Kidney (tissue), 14 donors: Measurements from ENCODE around the gene HOXB6. TPM values are rescaled to one million over a fixed set of nuclear protein-coding genes. Genes with fewer than 3 reads are reported as not detected.

Source experiments
- DNase-seq, 5 donors: peaks; one replicate each; pipeline ENCODE4 v3.0.0-alpha.2; 2013 to 2020
- FAIRE-seq: peaks from 2 replicates; lab custom pipeline; 2012; peaks lifted over from hg19 to GRCh38; lab: Jason Lieb, UNC
- H3K27ac ChIP-seq, 2 donors: one replicate each; pipeline ENCODE4 v1.7.0; 2013; ENCODE audit warnings: low read depth in 2 of 2, low read length in 2 of 2, inconsistent platforms in 1 of 2
- H3K27me3 ChIP-seq: one replicate; pipeline ENCODE4 v1.7.1; 2013; ENCODE audit warnings: low read length, inconsistent platforms; ENCODE audit not compliant: control insufficient read depth, insufficient read depth
- H3K36me3 ChIP-seq, 3 donors: one replicate each; pipeline versions ENCODE4 v1.7.0 to v1.7.1; 2013; ENCODE audit warnings: low read length in 3 of 3, control low read depth in 1 of 3, inconsistent platforms in 1 of 3; ENCODE audit not compliant: insufficient read depth in 3 of 3, control insufficient read depth in 2 of 3
- H3K4me1 ChIP-seq, 3 donors: one replicate each; pipeline versions ENCODE4 v1.7.0 to v1.7.1; 2013; ENCODE audit warnings: low read length in 3 of 3, inconsistent platforms in 1 of 3, low read depth in 1 of 3; ENCODE audit not compliant: control insufficient read depth in 2 of 3, insufficient read depth in 2 of 3
- H3K4me3 ChIP-seq, 3 donors: one replicate each; pipeline versions ENCODE4 v1.7.0 to v1.8.1; 2013; ENCODE audit warnings: low read length in 3 of 3, control low read depth in 1 of 3, inconsistent platforms in 1 of 3
- H3K9ac ChIP-seq, 3 donors: one replicate each; pipeline versions ENCODE4 v1.7.0 to v1.7.1; 2013; ENCODE audit warnings: low read length in 3 of 3, control low read depth in 1 of 3, inconsistent platforms in 1 of 3
- H3K9me3 ChIP-seq, 3 donors: one replicate each; pipeline versions ENCODE4 v1.7.0 to v1.7.1; 2013; ENCODE audit warnings: low read length in 3 of 3, control low read depth in 1 of 3, inconsistent platforms in 1 of 3; ENCODE audit not compliant: control insufficient read depth in 2 of 3, insufficient read depth in 1 of 3
- CTCF ChIP-seq: IDR thresholded peaks from 3 replicates; pipeline ENCODE4 v1.5.1; 2012; ENCODE audit warnings: mild to moderate bottlenecking, moderate library complexity, borderline replicate concordance; ENCODE audit not compliant: insufficient read depth; ENCODE audit errors: extremely low read depth
- intact Hi-C: fragments of 100-400 bp; cut with DNase I; formaldehyde crosslinking; loops from one replicate; pipeline ENCODE4 v1.11.1; 2022
- polyA plus RNA-seq: library from polyadenylated mRNA; stranded (reverse); fragments of 350-450 nt; fragmentation: Illumina TruSeq; extraction: RNeasy Lipid Tissue Mini Kit (QIAGEN cat#74804); gene quantifications from one replicate; pipeline ENCODE4 v1.2.3, GENCODE V29; 2014; ENCODE audit warnings: low read depth, low replicate concordance; ENCODE audit not compliant: insufficient read depth
- total RNA-seq: library from RNA; stranded (reverse); fragmentation: NEBNext Ultra II Directional; extraction: Animal tissue kit (Norgen Biotek cat#: 25700); gene quantifications from one replicate; pipeline ENCODE4 v1.2.1, GENCODE V29; 2021
- donor health status: control.
- donor health status: control.
- donor health status: control.
- donor health status: control.
- donor health status: control.
- donor health status: DM: yes; HTN: yes; CAD: no.
- donor health status: Normal renal cell carcinoma (clear cell type).

The HOXB6 gene
- total and polyA plus RNA-seq, 2 donors from 2014 or later, result 44.0 to 90.2 TPM

- TF ChIP-seq CTCF, result no peak
- DNase-seq (no peak), FAIRE-seq (no peak)
- H3K9me3 ChIP-seq, result no peaks in the 10 kb centered on the region
- no peaks in the 10 kb centered on the region for H3K36me3 ChIP-seq
- H3K4me3 ChIP-seq, result no peak overlapping the region
- peaks cover 49% of the 10 kb centered on the region for H3K27me3 ChIP-seq
- H3K4me1 ChIP-seq, result no peaks in the 10 kb centered on the region
- H3K9ac ChIP-seq, result no peak overlapping the region
- H3K27ac ChIP-seq, result no peak overlapping the region
- intact Hi-C loops, result no loop called here
Measured at GRCh38 chr17:48640858-48641180, 36.0 kb upstream of the HOXB6 start.

- FAIRE-seq, result no peak
Measured at GRCh38 chr17:48639982-48640857, 35.4 kb upstream of the HOXB6 start.

GRCh38 chr17:48639136-48639535 is 34.4 kb upstream of the HOXB6 start:
- H3K9me3 ChIP-seq, result no peaks in the 10 kb centered on the region
- FAIRE-seq, result no peak
- TF ChIP-seq CTCF, result no peak
- peaks cover 51% of the 10 kb centered on the region for H3K27me3 ChIP-seq
- intact Hi-C loops, result no loop called here
- no peaks in the 10 kb centered on the region for H3K36me3 ChIP-seq
- H3K9ac ChIP-seq, result no peak overlapping the region
- H3K4me1 ChIP-seq, result no peaks in the 10 kb centered on the region
- no peak overlapping the region for H3K27ac ChIP-seq
- DNase-seq, result peak in 1 of 5 donors; percentile 38
- H3K4me3 ChIP-seq, result no peak overlapping the region

More at GRCh38 chr17:48639982-48640857, 35.4 kb upstream of the HOXB6 start:
- no peaks in the 10 kb centered on the region for H3K4me1 ChIP-seq
- peak in 1 of 5 donors; percentile 29 for DNase-seq
- H3K36me3 ChIP-seq, result no peaks in the 10 kb centered on the region
- H3K9me3 ChIP-seq, result no peaks in the 10 kb centered on the region
- H3K9ac ChIP-seq, result no peak overlapping the region
- H3K27ac ChIP-seq, result no peak overlapping the region
- no peak overlapping the region for H3K4me3 ChIP-seq
- intact Hi-C loops, result no loop called here
- H3K27me3 ChIP-seq, result peaks cover 48% of the 10 kb centered on the region
- no peak for TF ChIP-seq CTCF
